ENCODE results near the gene COBLL1.

GRCh38 chr2:164669291-164669690 lies 172.3 kb downstream of the COBLL1 start:
- TF ChIP-seq CTCF (IDR thresholded peaks at IDR 0.05) (no peak), POLR2A (IDR thresholded peaks at IDR 0.05) (no peak)
